ENCODE data around the gene RHPN2. TPM values are rescaled to one million over a fixed set of nuclear protein-coding genes. Genes with fewer than 3 reads are reported as not detected.

The RHPN2 gene
- total and polyA plus RNA-seq, 2 of the 13 experiments (the other 11 are each of a cell fraction or from before 2014, with no cell fraction given), result 20.3 to 48.0 TPM

DNA sequence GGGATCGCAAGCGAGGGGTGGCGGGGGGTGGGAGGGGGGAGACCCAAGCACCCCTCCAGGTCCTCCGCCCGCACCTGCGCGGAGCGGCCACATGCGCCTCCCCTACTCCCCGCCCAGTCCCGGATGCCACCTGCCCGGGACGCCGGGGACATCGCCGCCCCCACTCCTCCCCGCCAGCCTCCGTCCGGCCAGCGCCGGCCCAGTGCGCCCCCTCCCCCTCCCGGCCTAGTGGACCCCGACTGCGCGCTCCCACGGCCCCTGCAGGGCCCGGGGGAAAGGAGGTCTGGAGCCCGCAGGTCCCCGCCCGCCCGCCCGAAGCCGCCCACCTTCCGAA, 263 bp downstream of the RHPN2 start (continued):
- TF ChIP-seq, protein P1, sequence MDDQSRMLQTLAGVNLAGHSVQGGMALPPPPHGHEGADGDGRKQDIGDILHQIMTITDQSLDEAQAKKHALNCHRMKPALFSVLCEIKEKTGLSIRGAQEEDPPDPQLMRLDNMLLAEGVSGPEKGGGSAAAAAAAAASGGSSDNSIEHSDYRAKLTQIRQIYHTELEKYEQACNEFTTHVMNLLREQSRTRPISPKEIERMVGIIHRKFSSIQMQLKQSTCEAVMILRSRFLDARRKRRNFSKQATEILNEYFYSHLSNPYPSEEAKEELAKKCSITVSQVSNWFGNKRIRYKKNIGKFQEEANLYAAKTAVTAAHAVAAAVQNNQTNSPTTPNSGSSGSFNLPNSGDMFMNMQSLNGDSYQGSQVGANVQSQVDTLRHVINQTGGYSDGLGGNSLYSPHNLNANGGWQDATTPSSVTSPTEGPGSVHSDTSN (CRISPR knock-in tag; IDR thresholded peaks at IDR 0.05; ENCODE audit: borderline replicate concordance), result no peak
- TF ChIP-seq SP5 (CRISPR knock-in tag; IDR thresholded peaks at IDR 0.05; ENCODE audit: borderline replicate concordance, low read depth), result peak; percentile 9; the same call in 1 of the 2 replicates
- TF ChIP-seq, protein P2, sequence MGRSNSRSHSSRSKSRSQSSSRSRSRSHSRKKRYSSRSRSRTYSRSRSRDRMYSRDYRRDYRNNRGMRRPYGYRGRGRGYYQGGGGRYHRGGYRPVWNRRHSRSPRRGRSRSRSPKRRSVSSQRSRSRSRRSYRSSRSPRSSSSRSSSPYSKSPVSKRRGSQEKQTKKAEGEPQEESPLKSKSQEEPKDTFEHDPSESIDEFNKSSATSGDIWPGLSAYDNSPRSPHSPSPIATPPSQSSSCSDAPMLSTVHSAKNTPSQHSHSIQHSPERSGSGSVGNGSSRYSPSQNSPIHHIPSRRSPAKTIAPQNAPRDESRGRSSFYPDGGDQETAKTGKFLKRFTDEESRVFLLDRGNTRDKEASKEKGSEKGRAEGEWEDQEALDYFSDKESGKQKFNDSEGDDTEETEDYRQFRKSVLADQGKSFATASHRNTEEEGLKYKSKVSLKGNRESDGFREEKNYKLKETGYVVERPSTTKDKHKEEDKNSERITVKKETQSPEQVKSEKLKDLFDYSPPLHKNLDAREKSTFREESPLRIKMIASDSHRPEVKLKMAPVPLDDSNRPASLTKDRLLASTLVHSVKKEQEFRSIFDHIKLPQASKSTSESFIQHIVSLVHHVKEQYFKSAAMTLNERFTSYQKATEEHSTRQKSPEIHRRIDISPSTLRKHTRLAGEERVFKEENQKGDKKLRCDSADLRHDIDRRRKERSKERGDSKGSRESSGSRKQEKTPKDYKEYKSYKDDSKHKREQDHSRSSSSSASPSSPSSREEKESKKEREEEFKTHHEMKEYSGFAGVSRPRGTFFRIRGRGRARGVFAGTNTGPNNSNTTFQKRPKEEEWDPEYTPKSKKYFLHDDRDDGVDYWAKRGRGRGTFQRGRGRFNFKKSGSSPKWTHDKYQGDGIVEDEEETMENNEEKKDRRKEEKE (IDR thresholded peaks at IDR 0.05), result no peak
- TF ChIP-seq, protein P3, sequence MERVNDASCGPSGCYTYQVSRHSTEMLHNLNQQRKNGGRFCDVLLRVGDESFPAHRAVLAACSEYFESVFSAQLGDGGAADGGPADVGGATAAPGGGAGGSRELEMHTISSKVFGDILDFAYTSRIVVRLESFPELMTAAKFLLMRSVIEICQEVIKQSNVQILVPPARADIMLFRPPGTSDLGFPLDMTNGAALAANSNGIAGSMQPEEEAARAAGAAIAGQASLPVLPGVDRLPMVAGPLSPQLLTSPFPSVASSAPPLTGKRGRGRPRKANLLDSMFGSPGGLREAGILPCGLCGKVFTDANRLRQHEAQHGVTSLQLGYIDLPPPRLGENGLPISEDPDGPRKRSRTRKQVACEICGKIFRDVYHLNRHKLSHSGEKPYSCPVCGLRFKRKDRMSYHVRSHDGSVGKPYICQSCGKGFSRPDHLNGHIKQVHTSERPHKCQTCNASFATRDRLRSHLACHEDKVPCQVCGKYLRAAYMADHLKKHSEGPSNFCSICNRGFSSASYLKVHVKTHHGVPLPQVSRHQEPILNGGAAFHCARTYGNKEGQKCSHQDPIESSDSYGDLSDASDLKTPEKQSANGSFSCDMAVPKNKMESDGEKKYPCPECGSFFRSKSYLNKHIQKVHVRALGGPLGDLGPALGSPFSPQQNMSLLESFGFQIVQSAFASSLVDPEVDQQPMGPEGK (CRISPR knock-in tag; IDR thresholded peaks at IDR 0.05), result peak; percentile 84
- TF ChIP-seq, protein P4, sequence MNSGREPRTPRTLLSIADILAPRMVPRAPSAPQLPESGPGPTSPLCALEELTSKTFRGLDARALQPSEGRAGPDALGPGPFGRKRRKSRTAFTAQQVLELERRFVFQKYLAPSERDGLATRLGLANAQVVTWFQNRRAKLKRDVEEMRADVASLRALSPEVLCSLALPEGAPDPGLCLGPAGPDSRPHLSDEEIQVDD (CRISPR knock-in tag; IDR thresholded peaks at IDR 0.05; ENCODE audit: borderline replicate concordance), result no peak
- TF ChIP-seq RBM39 (IDR thresholded peaks at IDR 0.05; ENCODE audit: low read depth, low read length, poor library complexity, severe bottlenecking), result peak; percentile 12
- TF ChIP-seq ZNF180 (CRISPR knock-in tag; IDR thresholded peaks at IDR 0.05; ENCODE audit: borderline replicate concordance, low read depth), result no peak
- TF ChIP-seq MAZ (IDR thresholded peaks at IDR 0.05; ENCODE audit: borderline replicate concordance, low read depth, low read length), result peak; percentile 12; the same call in 1 of the 2 replicates
- no peak for TF ChIP-seq MAZ (CRISPR knock-in tag; IDR thresholded peaks at IDR 0.05; ENCODE audit: low read depth)
- TF ChIP-seq ZNF557 (CRISPR knock-in tag; IDR thresholded peaks at IDR 0.05), result no peak
- TF ChIP-seq ETV5 (CRISPR knock-in tag; IDR thresholded peaks at IDR 0.05; ENCODE audit: borderline replicate concordance), result peak; percentile 21; the same call in 1 of the 2 replicates

Data from HepG2 (cell line).